ENCODE data around the gene TRIP13.

TRIP13 gene

GRCh38 chr5:873328-873727 is 19.4 kb upstream of the TRIP13 start:
- no peak overlapping the region for H3K27ac ChIP-seq (ENCODE audit: low read length)
- peaks cover 5% of the 10 kb centered on the region; the same call in 1 of the 2 replicates for H3K79me2 ChIP-seq (ENCODE audit: low read length)
- 0 out of 2 replicates have a peak, but pooled peaks cover 2% of the 10 kb centered on the region for H4K20me1 ChIP-seq (ENCODE audit: insufficient read depth, low read length)
- H3K36me3 ChIP-seq (replicated peaks; ENCODE audit: insufficient read depth, low read length): peaks cover 13% of the 10 kb centered on the region
- H3K9me2 ChIP-seq (replicated peaks; ENCODE audit: insufficient read depth, low read length): no peaks in the 10 kb centered on the region
- no peak overlapping the region for H2AFZ ChIP-seq (ENCODE audit: low read length)
- no peaks in the 10 kb centered on the region for H3K27me3 ChIP-seq (replicated peaks; ENCODE audit: insufficient read depth, low read length)
- no peak overlapping the region for H3K4me2 ChIP-seq (ENCODE audit: low read depth, low read length)
- no peak overlapping the region for H3K4me3 ChIP-seq (ENCODE audit: low read length)
- TF ChIP-seq EZH2 (optimal IDR thresholded peaks at IDR 0.05; ENCODE audit: low read depth, low read length): no peak
- TF ChIP-seq EZH2phosphoT487 (IDR thresholded peaks at IDR 0.05; ENCODE audit: low read length): no peak
- no peak for TF ChIP-seq CTCF (IDR thresholded peaks at IDR 0.05; ENCODE audit: low read length)
- H3K9me3 ChIP-seq (replicated peaks; ENCODE audit: insufficient read depth, low read length): no peaks in the 10 kb centered on the region
- no peaks in the 10 kb centered on the region for H3K4me1 ChIP-seq (ENCODE audit: low read length)
- no peak for DNase-seq
- H3F3A ChIP-seq (ENCODE audit: insufficient read depth, low read length): no peaks in the 10 kb centered on the region
- no peak overlapping the region for H3K9ac ChIP-seq (ENCODE audit: low read length)

DNA sequence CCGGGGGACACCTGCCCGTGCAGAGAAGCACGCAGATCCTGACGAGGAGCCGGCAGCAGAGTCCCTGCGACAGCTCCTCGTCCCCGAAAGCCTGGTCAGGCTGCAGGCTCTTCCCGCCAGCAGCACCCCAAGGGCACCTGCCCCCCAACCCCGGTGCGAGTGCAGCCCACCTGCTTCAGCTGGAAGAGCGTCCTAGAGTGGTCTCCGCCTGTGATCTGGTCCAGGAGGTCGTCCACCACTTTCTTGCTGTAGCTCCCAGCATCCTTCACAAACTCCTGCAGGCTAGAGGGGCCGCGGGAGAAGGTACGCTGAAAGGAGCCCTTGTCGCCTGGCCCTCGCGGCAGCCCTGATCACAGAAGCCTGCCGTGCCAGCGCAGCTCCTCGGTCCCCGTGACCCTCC is 16.8 kb upstream of the TRIP13 start:
- H3K4me1 ChIP-seq (ENCODE audit: low read length): no peaks in the 10 kb centered on the region
- 0 out of 2 replicates have a peak, but pooled peaks cover 2% of the 10 kb centered on the region for H4K20me1 ChIP-seq (ENCODE audit: insufficient read depth, low read length)
- no peak overlapping the region for H3K4me3 ChIP-seq (ENCODE audit: low read length)
- DNase-seq: no peak
- H3K27ac ChIP-seq (ENCODE audit: low read length): no peak overlapping the region
- TF ChIP-seq EZH2phosphoT487 (IDR thresholded peaks at IDR 0.05; ENCODE audit: low read length): no peak
- no peak for TF ChIP-seq CTCF (IDR thresholded peaks at IDR 0.05; ENCODE audit: low read length)
- no peak for TF ChIP-seq EZH2 (optimal IDR thresholded peaks at IDR 0.05; ENCODE audit: low read depth, low read length)
- H3K9ac ChIP-seq (ENCODE audit: low read length): no peak overlapping the region
- H3K9me2 ChIP-seq (replicated peaks; ENCODE audit: insufficient read depth, low read length): no peaks in the 10 kb centered on the region
- H2AFZ ChIP-seq (ENCODE audit: low read length): no peak overlapping the region
- no peaks in the 10 kb centered on the region for H3F3A ChIP-seq (ENCODE audit: insufficient read depth, low read length)
- peaks cover 5% of the 10 kb centered on the region for H3K79me2 ChIP-seq (ENCODE audit: low read length)
- peaks cover 13% of the 10 kb centered on the region for H3K36me3 ChIP-seq (replicated peaks; ENCODE audit: insufficient read depth, low read length)
- no peaks in the 10 kb centered on the region for H3K27me3 ChIP-seq (replicated peaks; ENCODE audit: insufficient read depth, low read length)
- H3K4me2 ChIP-seq (ENCODE audit: low read depth, low read length): no peak overlapping the region
- H3K9me3 ChIP-seq (replicated peaks; ENCODE audit: insufficient read depth, low read length): no peaks in the 10 kb centered on the region

- Histone ChIP-seq H3K4me2 (ENCODE audit: low read depth, low read length) (no peak overlapping the region), H4K20me1 (ENCODE audit: insufficient read depth, low read length) (0 out of 2 replicates have a peak, but pooled peaks cover 2% of the 10 kb centered on the region), H3K27me3 (replicated peaks; ENCODE audit: insufficient read depth, low read length) (no peaks in the 10 kb centered on the region), H3K9me3 (replicated peaks; ENCODE audit: insufficient read depth, low read length) (no peaks in the 10 kb centered on the region), H3K79me2 (ENCODE audit: low read length) (peaks cover 12% of the 10 kb centered on the region), H3K4me3 (ENCODE audit: low read length) (no peak overlapping the region), H3K9ac (ENCODE audit: low read length) (no peak overlapping the region), H2AFZ (ENCODE audit: low read length) (no peak overlapping the region), H3F3A (ENCODE audit: insufficient read depth, low read length) (no peaks in the 10 kb centered on the region), H3K9me2 (replicated peaks; ENCODE audit: insufficient read depth, low read length) (no peaks in the 10 kb centered on the region), H3K27ac (ENCODE audit: low read length) (no peak overlapping the region), H3K36me3 (replicated peaks; ENCODE audit: insufficient read depth, low read length) (peaks cover 6% of the 10 kb centered on the region), H3K4me1 (ENCODE audit: low read length) (no peaks in the 10 kb centered on the region)
- no peak for DNase-seq
- TF ChIP-seq EZH2 (optimal IDR thresholded peaks at IDR 0.05; ENCODE audit: low read depth, low read length): no peak
- no peak for TF ChIP-seq EZH2phosphoT487 (IDR thresholded peaks at IDR 0.05; ENCODE audit: low read length)
Measured at GRCh38 chr5:876398-877365, 16.0 kb upstream of the TRIP13 start.

Data from MM.1S (cell line).